Mammary epithelial cell (primary cell): ENCODE data around the gene TPRG1L.

Source experiments
- EZH2 ChIP-seq: IDR thresholded peaks from 2 replicates; pipeline ENCODE4 v1.6.1; 2012; ENCODE audit warnings: low read length, inconsistent platforms, borderline replicate concordance
- TF ChIP-seq, protein P1 (sequence below), 2 donors: IDR thresholded peaks in 1 of 2; conservative IDR thresholded peaks in 1 of 2; 2 replicates each; pipeline ENCODE4 v1.5.1; 2011 to 2012; ENCODE audit warnings: inconsistent platforms in 2 of 2, low read length in 2 of 2, mild to moderate bottlenecking in 2 of 2, control low read depth in 1 of 2, low read depth in 1 of 2; ENCODE audit not compliant: insufficient read depth in 1 of 2; ENCODE audit errors: extremely low read depth in 1 of 2

DNA sequence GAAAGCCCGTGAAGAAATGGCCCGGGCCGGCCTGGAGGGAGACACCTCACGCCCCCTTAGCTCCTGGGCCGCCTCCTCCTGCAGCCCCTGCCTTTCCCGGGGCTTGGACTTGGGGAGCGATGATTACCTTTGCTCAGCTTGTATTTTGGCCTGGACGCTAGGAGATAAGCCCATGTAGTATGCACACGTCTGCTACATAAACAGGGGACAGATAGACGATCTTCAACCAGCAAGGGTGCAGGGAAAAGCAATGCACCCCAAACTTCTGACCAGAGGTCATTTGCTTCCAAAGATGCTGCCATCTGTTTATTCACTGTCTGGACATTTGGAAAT lies 28.4 kb downstream of the TPRG1L start:
- TF ChIP-seq, protein P1, sequence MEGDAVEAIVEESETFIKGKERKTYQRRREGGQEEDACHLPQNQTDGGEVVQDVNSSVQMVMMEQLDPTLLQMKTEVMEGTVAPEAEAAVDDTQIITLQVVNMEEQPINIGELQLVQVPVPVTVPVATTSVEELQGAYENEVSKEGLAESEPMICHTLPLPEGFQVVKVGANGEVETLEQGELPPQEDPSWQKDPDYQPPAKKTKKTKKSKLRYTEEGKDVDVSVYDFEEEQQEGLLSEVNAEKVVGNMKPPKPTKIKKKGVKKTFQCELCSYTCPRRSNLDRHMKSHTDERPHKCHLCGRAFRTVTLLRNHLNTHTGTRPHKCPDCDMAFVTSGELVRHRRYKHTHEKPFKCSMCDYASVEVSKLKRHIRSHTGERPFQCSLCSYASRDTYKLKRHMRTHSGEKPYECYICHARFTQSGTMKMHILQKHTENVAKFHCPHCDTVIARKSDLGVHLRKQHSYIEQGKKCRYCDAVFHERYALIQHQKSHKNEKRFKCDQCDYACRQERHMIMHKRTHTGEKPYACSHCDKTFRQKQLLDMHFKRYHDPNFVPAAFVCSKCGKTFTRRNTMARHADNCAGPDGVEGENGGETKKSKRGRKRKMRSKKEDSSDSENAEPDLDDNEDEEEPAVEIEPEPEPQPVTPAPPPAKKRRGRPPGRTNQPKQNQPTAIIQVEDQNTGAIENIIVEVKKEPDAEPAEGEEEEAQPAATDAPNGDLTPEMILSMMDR (conservative IDR thresholded peaks at IDR 0.05 in 1 of 2, IDR thresholded peaks at IDR 0.05 in 1 of 2; ENCODE audit: extremely low read depth in 1 of 2, insufficient read depth in 1 of 2, low read depth in 1 of 2, low read length in 2 of 2) = no peak
- no peak for TF ChIP-seq EZH2
